Fibroblast of lung (primary cell): Measurements from ENCODE around the gene MEF2D.

Experiments used
- EZH2 ChIP-seq: IDR thresholded peaks from 2 replicates; pipeline ENCODE4 v1.5.1; 2012; ENCODE audit warnings: low read length, control low read depth, mild to moderate bottlenecking; ENCODE audit errors: missing control alignments
- TF ChIP-seq, protein P1 (sequence below), 2 donors: IDR thresholded peaks in 1 of 2; conservative IDR thresholded peaks in 1 of 2; 1 replicate in 1 of 2; 2 replicates in 1 of 2; pipeline ENCODE4 v1.5.1; 2011 to 2012; ENCODE audit warnings: low read length in 2 of 2, control low read depth in 1 of 2, inconsistent platforms in 1 of 2, low read depth in 1 of 2, mild to moderate bottlenecking in 1 of 2

DNA sequence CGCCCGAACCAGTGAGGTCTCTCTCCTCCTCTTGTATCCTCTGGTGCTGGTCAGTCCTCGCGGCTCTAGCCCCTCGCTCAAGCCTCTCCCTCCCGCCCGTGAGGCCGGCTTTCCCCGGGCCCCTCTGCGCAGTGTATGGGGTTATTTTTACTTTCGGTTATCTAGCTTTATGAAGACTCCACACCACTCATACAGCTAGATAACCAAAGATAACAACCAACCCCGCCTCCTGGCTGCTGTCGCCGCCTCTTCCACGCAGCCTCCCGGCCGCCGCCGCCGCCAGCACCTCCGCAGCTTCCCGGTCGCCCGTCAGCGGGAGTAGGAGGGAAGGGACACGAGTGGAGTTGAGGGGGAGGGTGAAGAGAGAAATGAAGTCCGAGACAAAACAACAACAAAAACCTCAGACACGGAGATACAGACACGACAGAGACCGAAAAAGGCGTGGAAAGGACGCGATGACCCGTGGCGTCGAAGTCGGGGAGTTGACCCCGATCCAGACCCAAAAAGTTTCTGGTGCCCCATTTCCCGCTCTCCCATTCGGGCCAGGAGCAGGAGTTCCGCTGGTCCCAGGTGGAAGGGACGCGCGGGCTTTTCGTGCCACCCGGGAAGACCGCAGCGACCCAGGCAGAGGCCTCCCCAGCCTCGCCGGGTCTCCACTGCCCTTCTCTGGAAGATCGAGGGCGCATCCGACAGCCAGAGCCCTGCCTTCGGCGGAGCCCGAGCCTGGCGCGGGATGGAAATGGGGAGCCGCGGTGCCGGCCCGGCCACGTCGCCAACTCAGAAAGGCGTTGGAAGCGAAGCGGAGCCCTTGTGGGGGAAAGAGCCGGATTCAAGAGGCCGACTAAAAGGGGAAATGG, 80.1 kb downstream of the MEF2D start:
- TF ChIP-seq, protein P1, sequence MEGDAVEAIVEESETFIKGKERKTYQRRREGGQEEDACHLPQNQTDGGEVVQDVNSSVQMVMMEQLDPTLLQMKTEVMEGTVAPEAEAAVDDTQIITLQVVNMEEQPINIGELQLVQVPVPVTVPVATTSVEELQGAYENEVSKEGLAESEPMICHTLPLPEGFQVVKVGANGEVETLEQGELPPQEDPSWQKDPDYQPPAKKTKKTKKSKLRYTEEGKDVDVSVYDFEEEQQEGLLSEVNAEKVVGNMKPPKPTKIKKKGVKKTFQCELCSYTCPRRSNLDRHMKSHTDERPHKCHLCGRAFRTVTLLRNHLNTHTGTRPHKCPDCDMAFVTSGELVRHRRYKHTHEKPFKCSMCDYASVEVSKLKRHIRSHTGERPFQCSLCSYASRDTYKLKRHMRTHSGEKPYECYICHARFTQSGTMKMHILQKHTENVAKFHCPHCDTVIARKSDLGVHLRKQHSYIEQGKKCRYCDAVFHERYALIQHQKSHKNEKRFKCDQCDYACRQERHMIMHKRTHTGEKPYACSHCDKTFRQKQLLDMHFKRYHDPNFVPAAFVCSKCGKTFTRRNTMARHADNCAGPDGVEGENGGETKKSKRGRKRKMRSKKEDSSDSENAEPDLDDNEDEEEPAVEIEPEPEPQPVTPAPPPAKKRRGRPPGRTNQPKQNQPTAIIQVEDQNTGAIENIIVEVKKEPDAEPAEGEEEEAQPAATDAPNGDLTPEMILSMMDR (conservative IDR thresholded peaks at IDR 0.05 in 1 of 2, IDR thresholded peaks at IDR 0.05 in 1 of 2; ENCODE audit: low read depth in 1 of 2, low read length in 2 of 2) = no peak
- peak; percentile 97 for TF ChIP-seq EZH2
